Measurements from ENCODE around the gene ZNF605.

- no peak for TF ChIP-seq CTCF (IDR thresholded peaks at IDR 0.05)
- TF ChIP-seq POLR2A (IDR thresholded peaks at IDR 0.05): peak in 1 of 2 donors; percentile 47
- TF ChIP-seq EP300 (IDR thresholded peaks at IDR 0.05): peak in 2 of 4 donors; percentile 40 to 54
These were observed 30.1 kb upstream of the ZNF605 start, which contains the start of gene ZNF26 for GRCh38 chr12:132986001-132986884.
